ENCODE measurements around the gene POLD3.

GRCh38 chr11:74648894-74649293, 56.5 kb downstream of the POLD3 start:
- TF ChIP-seq, protein P1, sequence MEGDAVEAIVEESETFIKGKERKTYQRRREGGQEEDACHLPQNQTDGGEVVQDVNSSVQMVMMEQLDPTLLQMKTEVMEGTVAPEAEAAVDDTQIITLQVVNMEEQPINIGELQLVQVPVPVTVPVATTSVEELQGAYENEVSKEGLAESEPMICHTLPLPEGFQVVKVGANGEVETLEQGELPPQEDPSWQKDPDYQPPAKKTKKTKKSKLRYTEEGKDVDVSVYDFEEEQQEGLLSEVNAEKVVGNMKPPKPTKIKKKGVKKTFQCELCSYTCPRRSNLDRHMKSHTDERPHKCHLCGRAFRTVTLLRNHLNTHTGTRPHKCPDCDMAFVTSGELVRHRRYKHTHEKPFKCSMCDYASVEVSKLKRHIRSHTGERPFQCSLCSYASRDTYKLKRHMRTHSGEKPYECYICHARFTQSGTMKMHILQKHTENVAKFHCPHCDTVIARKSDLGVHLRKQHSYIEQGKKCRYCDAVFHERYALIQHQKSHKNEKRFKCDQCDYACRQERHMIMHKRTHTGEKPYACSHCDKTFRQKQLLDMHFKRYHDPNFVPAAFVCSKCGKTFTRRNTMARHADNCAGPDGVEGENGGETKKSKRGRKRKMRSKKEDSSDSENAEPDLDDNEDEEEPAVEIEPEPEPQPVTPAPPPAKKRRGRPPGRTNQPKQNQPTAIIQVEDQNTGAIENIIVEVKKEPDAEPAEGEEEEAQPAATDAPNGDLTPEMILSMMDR (conservative IDR thresholded peaks at IDR 0.05; ENCODE audit: low read depth, low read length): no peak
- TF ChIP-seq EZH2 (IDR thresholded peaks at IDR 0.05; ENCODE audit: borderline replicate concordance, low read depth, low read length, poor library complexity, severe bottlenecking): no peak
